Heart left ventricle (tissue), 16 donors: Measurements from ENCODE around the gene RNF40. TPM values are rescaled to one million over a fixed set of nuclear protein-coding genes. Genes with fewer than 3 reads are reported as not detected.

ENCODE experiments used
- ATAC-seq, 4 donors: fragments of 200-7000 bp; cut with Tn5 transposase; one replicate each; pipeline ENCODE4 v1.9.1; 2020 to 2022; ENCODE audit warnings: moderate library complexity in 4 of 4, mild to moderate bottlenecking in 3 of 4, moderate number of reproducible peaks in 1 of 4
- DNase-seq, 5 donors: peaks; one replicate each; pipeline ENCODE4 v3.0.0-alpha.2; 2020
- H3K27ac ChIP-seq, 12 donors: fragments of 200-600 bp; sonication (generic) in 4 of 12; one replicate each; pipeline versions ENCODE4 v1.5.0 to v1.8.0; 2016 to 2022; ENCODE audit warnings: mild to moderate bottlenecking in 2 of 12
- H3K27me3 ChIP-seq, 9 donors: fragments of 200-600 bp; sonication (generic) in 2 of 9; one replicate each; pipeline versions ENCODE4 v1.5.1 to v1.8.0; 2016 to 2022; ENCODE audit warnings: mild to moderate bottlenecking in 3 of 9
- H3K36me3 ChIP-seq, 9 donors: fragments of 200-600 bp; sonication (generic) in 2 of 9; one replicate each; pipeline versions ENCODE4 v1.5.0 to v1.8.0; 2018 to 2022; ENCODE audit warnings: mild to moderate bottlenecking in 2 of 9
- H3K4me1 ChIP-seq, 12 donors: fragments of 200-600 bp; sonication (generic) in 4 of 12; one replicate each; pipeline versions ENCODE4 v1.5.0 to v1.8.0; 2016 to 2022; ENCODE audit warnings: mild to moderate bottlenecking in 3 of 12
- H3K4me3 ChIP-seq, 12 donors: fragments of 200-600 bp; sonication (generic) in 4 of 12; one replicate each; pipeline versions ENCODE4 v1.5.0 to v1.8.0; 2017 to 2022; ENCODE audit warnings: mild to moderate bottlenecking in 9 of 12, moderate library complexity in 4 of 12
- H3K9me3 ChIP-seq, 12 donors: fragments of 200-600 bp; sonication (generic) in 4 of 12; one replicate each; pipeline versions ENCODE4 v1.5.0 to v1.8.0; 2016 to 2022; ENCODE audit warnings: mild to moderate bottlenecking in 1 of 12
- POLR2A ChIP-seq, 2 donors: fragments of 450-650 bp; IDR thresholded peaks; one replicate each; pipeline ENCODE4 v1.6.1; 2017; ENCODE audit warnings: antibody characterized with exemption in 2 of 2, mild to moderate bottlenecking in 2 of 2, moderate library complexity in 2 of 2
- WGBS, 4 donors: extraction: QIAGEN DNeasy Blood & Tissue Kit in 2 of 4; methylation state at CpG; one replicate each; pipeline versions ENCODE4 v1.1.5 to v1.1.7; 2013 to 2018; 5-methylcytosine and 5-hydroxymethylcytosine counted together
- intact Hi-C, 10 donors: fragments of 100-400 bp; cut with DNase I; formaldehyde crosslinking; loops; one replicate each; pipeline versions ENCODE4 v1.11.1 to v1.14.2; 2022
- polyA plus RNA-seq, 2 donors: library from polyadenylated mRNA; stranded (reverse); fragments of 200-250 nt; gene quantifications; one replicate each; pipeline ENCODE4 v1.2.3, GENCODE V29; 2013
- total RNA-seq, 9 donors: library from RNA; depleted of rRNA in 2 of 9; stranded (reverse); fragments of >200 nt in 2 of 9; fragmentation: NEBNext Ultra II Directional in 3 of 9; extraction: Animal tissue kit (Norgen Biotek cat#: 25700) in 3 of 9; gene quantifications; one replicate each; pipeline versions ENCODE4 v1.1.0 to v1.2.4, GENCODE V29; 2016 to 2023
- TF ChIP-seq, protein P1 (sequence below), 12 donors: fragments of 200-600 bp; sonication (generic) in 4 of 12; IDR thresholded peaks; one replicate each; pipeline versions ENCODE4 v1.5.0 to v1.8.0; 2018 to 2022; ENCODE audit warnings: antibody characterized with exemption in 12 of 12, mild to moderate bottlenecking in 5 of 12
- donor health status: ischemic (EF 13 %, LVEDD 7.1; RV severe dilation, severe dysfunction).
- donor health status: healthy with polysubstance abuse.
- donor health status: DM: no; HTN: yes; CAD: no.
- donor health status: DM: no; HTN: no; CAD: no.
- donor health status: ischemic (EF 25% LVEDD 6.9; RV normal size, moderate dysfunction).
- donor health status: ischemic (EF 25% LVEDD 5.7; RV mildly dilated, moderate dysfunction).
- donor health status: healthy.
- donor health status: DM: yes; HTN: yes; CAD: no.
- donor health status: ischemic (EF 35%, LVEDD 5.7; RV mildly dilated, moderate dysfunction).
- donor health status: nonischemic (EF 11% LVEDD 7.7; RV severe dilation, severe dysfunction).
- donor health status: DM: yes; HTN: yes; CAD: no.
- donor health status: PGD.
- donor health status: ischemic (EF 29% LVEDD 5.4; RV normal size, mild dysfunction).
- donor health status: nonischemic (EF 23%, LVEDD 6.1; RV moderate dilation, normal function).

RNF40 gene
- total and polyA plus RNA-seq, 11 donors: 29.3 to 66.9 (median 50.3) TPM

DNA sequence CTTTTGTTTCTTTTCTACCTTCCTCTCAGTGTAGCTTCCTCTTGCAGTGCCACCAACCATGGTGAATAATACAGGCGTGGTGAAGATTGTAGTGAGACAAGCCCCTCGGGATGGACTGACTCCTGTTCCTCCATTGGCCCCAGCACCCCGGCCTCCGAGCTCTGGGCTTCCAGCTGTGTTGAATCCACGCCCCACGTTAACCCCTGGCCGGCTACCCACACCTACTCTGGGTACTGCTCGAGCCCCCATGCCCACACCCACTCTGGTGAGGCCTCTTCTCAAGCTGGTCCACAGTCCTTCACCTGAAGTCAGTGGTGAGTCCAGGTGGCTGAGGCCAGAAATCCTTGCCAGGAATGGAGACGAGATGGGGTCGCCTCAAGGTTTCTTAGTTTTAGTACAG is 39.2 kb upstream of the RNF40 start:
- Histone ChIP-seq H3K27me3 (no peaks in the 10 kb centered on the region), H3K9me3 (no peaks in the 10 kb centered on the region), H3K27ac (no peak overlapping the region), H3K4me1 (peaks cover 0 to 22% (median 0%) of the 10 kb centered on the region in 12 donors), H3K36me3 (peaks cover 4 to 100% (median 97%) of the 10 kb centered on the region in 9 donors), H3K4me3 (no peak overlapping the region)
- 83 to 94% (median 89%) methylated on average over 10 of the region's 10 CpGs for WGBS, 4 donors
- DNase-seq: no peak
- intact Hi-C loops: no loop called here
- TF ChIP-seq, protein P1, sequence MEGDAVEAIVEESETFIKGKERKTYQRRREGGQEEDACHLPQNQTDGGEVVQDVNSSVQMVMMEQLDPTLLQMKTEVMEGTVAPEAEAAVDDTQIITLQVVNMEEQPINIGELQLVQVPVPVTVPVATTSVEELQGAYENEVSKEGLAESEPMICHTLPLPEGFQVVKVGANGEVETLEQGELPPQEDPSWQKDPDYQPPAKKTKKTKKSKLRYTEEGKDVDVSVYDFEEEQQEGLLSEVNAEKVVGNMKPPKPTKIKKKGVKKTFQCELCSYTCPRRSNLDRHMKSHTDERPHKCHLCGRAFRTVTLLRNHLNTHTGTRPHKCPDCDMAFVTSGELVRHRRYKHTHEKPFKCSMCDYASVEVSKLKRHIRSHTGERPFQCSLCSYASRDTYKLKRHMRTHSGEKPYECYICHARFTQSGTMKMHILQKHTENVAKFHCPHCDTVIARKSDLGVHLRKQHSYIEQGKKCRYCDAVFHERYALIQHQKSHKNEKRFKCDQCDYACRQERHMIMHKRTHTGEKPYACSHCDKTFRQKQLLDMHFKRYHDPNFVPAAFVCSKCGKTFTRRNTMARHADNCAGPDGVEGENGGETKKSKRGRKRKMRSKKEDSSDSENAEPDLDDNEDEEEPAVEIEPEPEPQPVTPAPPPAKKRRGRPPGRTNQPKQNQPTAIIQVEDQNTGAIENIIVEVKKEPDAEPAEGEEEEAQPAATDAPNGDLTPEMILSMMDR (IDR thresholded peaks at IDR 0.05): no peak
- no peak for TF ChIP-seq POLR2A (IDR thresholded peaks at IDR 0.05)
- ATAC-seq: no peak

- Histone ChIP-seq H3K36me3 (peaks cover 2 to 100% (median 89%) of the 10 kb centered on the region in 9 donors), H3K4me3 (no peak overlapping the region), H3K27ac (peak overlapping the region in 2 of 12 donors; percentile 9 to 11), H3K27me3 (no peaks in the 10 kb centered on the region), H3K4me1 (peaks cover 0 to 32% (median 0%) of the 10 kb centered on the region in 12 donors), H3K9me3 (no peaks in the 10 kb centered on the region)
- 85 to 89% (median 88%) methylated on average over 12 of the region's 12 CpGs for WGBS, 4 donors
- ATAC-seq (peak in 2 of 4 donors; percentile 4 to 6), DNase-seq (no peak)
- intact Hi-C loops: loop anchor here in 1 of 10 donors (2.0 kb wide), 1 partner anchor 19 kb away; no protein-coding TSS in a partner anchor
- TF ChIP-seq, protein P1 (IDR thresholded peaks at IDR 0.05): no peak
- no peak for TF ChIP-seq POLR2A (IDR thresholded peaks at IDR 0.05)
Measured at GRCh38 chr16:30723725-30724355, 38.3 kb upstream of the RNF40 start.

DNA sequence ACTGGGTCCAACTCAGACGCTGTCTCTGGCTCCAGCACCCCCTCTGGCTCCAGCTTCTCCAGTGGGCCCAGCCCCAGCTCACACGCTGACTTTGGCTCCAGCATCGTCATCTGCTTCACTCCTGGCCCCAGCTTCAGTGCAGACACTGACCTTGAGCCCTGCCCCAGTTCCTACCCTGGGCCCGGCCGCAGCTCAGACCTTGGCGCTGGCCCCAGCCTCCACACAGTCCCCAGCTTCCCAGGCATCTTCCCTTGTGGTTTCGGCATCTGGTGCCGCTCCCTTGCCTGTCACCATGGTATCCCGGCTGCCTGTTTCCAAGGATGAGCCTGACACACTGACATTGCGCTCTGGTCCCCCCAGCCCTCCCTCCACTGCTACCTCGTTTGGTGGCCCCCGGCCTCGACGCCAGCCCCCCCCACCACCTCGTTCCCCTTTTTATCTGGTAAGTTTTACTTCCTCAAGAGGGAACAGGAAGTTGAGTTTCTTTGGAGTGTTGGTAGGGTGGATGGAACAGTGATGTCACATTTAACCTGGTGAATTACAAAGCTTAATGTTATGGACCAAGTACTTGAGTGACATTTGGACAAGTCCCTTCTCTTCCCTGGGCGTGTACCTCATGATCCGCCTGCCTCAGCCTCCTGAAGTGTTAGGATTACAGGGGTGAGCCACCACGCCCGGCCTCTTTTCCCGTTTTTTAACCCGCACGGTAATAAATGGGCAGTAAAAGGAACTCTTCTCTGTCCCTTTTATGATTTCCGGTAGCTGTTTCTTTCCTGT is 37.3 kb upstream of the RNF40 start:
- intact Hi-C loops: loop anchor here in 1 of 10 donors (2.0 kb wide), 1 partner anchor 20 kb away; no protein-coding TSS in a partner anchor
- peak in 4 of 5 donors; percentile 43 to 72 (median 60) for DNase-seq

More for the DNA sequence above, 37.3 kb upstream of the RNF40 start:
- Histone ChIP-seq H3K4me1 (peaks cover 0 to 40% (median 0%) of the 10 kb centered on the region in 12 donors), H3K9me3 (no peaks in the 10 kb centered on the region), H3K27ac (peak overlapping the region in 7 of 12 donors; percentile 11 to 80 (median 29)), H3K36me3 (peaks cover 2 to 100% (median 89%) of the 10 kb centered on the region in 9 donors), H3K4me3 (no peak overlapping the region), H3K27me3 (no peaks in the 10 kb centered on the region)
- WGBS, 4 donors: 73 to 76% (median 74%) methylated on average over 23 of the region's 23 CpGs
- ATAC-seq: peak; percentile 63 to 81 (median 70)
- TF ChIP-seq, protein P1 (IDR thresholded peaks at IDR 0.05): no peak
- no peak for TF ChIP-seq POLR2A (IDR thresholded peaks at IDR 0.05)
